ENCODE results near the gene SGSM2. TPM values are rescaled to one million over a fixed set of nuclear protein-coding genes. Genes with fewer than 3 reads are reported as not detected.

SGSM2 gene, protein sequence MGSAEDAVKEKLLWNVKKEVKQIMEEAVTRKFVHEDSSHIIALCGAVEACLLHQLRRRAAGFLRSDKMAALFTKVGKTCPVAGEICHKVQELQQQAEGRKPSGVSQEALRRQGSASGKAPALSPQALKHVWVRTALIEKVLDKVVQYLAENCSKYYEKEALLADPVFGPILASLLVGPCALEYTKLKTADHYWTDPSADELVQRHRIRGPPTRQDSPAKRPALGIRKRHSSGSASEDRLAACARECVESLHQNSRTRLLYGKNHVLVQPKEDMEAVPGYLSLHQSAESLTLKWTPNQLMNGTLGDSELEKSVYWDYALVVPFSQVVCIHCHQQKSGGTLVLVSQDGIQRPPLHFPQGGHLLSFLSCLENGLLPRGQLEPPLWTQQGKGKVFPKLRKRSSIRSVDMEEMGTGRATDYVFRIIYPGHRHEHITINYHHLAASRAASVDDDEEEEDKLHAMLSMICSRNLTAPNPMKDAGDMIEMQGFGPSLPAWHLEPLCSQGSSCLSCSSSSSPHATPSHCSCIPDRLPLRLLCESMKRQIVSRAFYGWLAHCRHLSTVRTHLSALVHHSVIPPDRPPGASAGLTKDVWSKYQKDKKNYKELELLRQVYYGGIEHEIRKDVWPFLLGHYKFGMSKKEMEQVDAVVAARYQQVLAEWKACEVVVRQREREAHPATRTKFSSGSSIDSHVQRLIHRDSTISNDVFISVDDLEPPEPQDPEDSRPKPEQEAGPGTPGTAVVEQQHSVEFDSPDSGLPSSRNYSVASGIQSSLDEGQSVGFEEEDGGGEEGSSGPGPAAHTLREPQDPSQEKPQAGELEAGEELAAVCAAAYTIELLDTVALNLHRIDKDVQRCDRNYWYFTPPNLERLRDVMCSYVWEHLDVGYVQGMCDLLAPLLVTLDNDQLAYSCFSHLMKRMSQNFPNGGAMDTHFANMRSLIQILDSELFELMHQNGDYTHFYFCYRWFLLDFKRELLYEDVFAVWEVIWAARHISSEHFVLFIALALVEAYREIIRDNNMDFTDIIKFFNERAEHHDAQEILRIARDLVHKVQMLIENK
- 10 to 100 TPM; 12.4 to 17.5 TPM for total RNA-seq
- 10 to 100 TPM in 1 of 2 donors, 1 to 10 TPM in 1; 5.5 to 12.4 TPM for polyA plus RNA-seq

DNA sequence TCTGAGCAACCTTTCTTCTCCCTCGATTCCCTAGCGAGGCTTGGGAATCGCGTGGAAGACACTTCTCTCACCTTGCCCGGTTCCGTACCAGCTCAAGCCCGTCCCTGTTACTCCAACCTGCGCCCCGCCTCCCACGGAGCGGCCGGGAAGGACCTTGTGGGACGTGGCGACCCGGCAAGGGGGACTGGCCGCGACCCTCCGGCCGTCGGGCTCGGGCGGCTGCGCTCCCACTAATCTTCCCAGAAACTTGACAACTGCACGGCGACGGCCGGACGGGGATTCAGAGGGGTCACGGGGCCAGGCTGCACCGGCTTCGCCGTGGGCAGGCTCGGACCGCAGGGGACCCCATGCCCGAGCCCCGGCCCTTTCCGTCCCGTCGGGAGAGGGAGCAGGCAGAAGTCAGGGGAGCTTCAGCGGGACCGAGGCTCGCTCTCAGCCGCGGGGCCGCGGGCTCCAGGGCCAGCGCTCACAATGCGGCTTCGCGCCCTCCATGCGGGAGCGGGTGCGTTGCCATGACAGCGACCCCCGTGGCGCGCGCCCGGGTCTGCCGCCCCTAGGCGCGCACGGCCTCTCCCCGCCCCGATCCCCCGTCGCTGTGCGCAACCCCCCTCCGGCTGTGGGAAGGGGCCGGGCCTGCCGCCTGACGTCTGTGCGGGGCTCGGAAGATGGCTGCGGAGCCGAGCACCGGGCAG, at the start of gene SGSM2:
Gene SGSM2, plus strand, starts transcription at position 650 of the 692 bp plus-strand sequence. CDS start 188 bp downstream, outside the sequence.
- peak within 1 kb of the TSS; percentile 20 to 81 for H3K9ac ChIP-seq (ENCODE audit: low read depth in 1 of 2, low read length in 2 of 2)
- peaks cover 2 to 29% (median 25%) of the 10 kb centered on the region in 4 donors for H3K36me3 ChIP-seq (ENCODE audit: control insufficient read depth in 4 of 4, insufficient read depth in 3 of 4, low read depth in 1 of 4, low read length in 3 of 4)
- no peaks in the 10 kb centered on the region for H3K27me3 ChIP-seq (ENCODE audit: control insufficient read depth in 4 of 4, insufficient read depth in 4 of 4, low read length in 3 of 4)
- TF ChIP-seq EGR1 (IDR thresholded peaks at IDR 0.05; ENCODE audit: low read depth in 2 of 2) (no peak), HNF4A (conservative IDR thresholded peaks at IDR 0.05) (no peak), GABPA (IDR thresholded peaks at IDR 0.05 in 1 of 2, conservative IDR thresholded peaks at IDR 0.05 in 1 of 2) (no peak), JUND (IDR thresholded peaks at IDR 0.05) (no peak), HNF4G (IDR thresholded peaks at IDR 0.05) (no peak)
- TF ChIP-seq, protein P1, sequence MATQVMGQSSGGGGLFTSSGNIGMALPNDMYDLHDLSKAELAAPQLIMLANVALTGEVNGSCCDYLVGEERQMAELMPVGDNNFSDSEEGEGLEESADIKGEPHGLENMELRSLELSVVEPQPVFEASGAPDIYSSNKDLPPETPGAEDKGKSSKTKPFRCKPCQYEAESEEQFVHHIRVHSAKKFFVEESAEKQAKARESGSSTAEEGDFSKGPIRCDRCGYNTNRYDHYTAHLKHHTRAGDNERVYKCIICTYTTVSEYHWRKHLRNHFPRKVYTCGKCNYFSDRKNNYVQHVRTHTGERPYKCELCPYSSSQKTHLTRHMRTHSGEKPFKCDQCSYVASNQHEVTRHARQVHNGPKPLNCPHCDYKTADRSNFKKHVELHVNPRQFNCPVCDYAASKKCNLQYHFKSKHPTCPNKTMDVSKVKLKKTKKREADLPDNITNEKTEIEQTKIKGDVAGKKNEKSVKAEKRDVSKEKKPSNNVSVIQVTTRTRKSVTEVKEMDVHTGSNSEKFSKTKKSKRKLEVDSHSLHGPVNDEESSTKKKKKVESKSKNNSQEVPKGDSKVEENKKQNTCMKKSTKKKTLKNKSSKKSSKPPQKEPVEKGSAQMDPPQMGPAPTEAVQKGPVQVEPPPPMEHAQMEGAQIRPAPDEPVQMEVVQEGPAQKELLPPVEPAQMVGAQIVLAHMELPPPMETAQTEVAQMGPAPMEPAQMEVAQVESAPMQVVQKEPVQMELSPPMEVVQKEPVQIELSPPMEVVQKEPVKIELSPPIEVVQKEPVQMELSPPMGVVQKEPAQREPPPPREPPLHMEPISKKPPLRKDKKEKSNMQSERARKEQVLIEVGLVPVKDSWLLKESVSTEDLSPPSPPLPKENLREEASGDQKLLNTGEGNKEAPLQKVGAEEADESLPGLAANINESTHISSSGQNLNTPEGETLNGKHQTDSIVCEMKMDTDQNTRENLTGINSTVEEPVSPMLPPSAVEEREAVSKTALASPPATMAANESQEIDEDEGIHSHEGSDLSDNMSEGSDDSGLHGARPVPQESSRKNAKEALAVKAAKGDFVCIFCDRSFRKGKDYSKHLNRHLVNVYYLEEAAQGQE (IDR thresholded peaks at IDR 0.05), result no peak
- no peaks in the 10 kb centered on the region for H3K9me3 ChIP-seq (ENCODE audit: control insufficient read depth in 4 of 4, low read length in 3 of 4)
- WGBS, result under 1% methylated on average over 77 of the region's 77 CpGs
- peaks cover 0 to 28% (median 21%) of the 10 kb centered on the region in 4 donors for H3K4me1 ChIP-seq (ENCODE audit: control insufficient read depth in 4 of 4, insufficient read depth in 4 of 4, low read length in 3 of 4)
- peak within 1 kb of the TSS; percentile 73 to 100 (median 97) for H3K4me3 ChIP-seq (ENCODE audit: low read depth in 1 of 3, low read length in 3 of 3)
- H3K27ac ChIP-seq (ENCODE audit: low read depth in 1 of 2, low read length in 2 of 2), result peak within 1 kb of the TSS; percentile 79 to 94
- peak; percentile 63 for DNase-seq (ENCODE audit: low spot score)

DNA sequence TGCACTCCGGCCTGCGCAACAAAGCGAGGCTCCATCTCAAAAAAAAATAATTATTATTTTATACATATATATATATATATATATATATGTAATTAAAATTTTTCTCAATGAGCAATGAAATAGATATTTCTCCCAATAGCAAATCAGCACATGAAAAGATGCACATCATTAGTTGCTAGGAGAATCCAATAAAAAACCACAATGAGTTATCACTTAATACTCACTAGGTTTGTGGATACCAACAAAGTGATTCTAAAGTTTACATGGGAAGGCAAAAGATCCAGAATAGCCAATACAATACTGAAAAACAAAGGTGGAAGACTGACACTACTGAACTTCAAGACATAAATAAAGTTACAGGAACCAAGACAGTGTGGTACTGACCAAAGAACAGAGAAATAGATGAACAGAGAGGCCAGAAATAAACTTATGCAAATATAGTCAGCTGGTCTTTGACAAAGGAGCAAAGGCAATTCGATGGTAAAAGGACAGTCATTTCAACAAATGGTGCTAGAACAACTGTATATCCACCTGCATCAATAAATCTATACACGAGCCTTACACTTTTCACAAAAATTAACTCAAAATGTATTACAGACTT, 47.3 kb upstream of the SGSM2 start:
- TF ChIP-seq MAX (IDR thresholded peaks at IDR 0.05) (no peak), FOXA2 (IDR thresholded peaks at IDR 0.05) (no peak), NR2F2 (IDR thresholded peaks at IDR 0.05) (no peak), RXRA (IDR thresholded peaks at IDR 0.05) (no peak), GABPA (IDR thresholded peaks at IDR 0.05 in 1 of 2, conservative IDR thresholded peaks at IDR 0.05 in 1 of 2) (no peak), TAF1 (conservative IDR thresholded peaks at IDR 0.05) (no peak), HNF4A (conservative IDR thresholded peaks at IDR 0.05) (no peak)
- TF ChIP-seq, protein P2, sequence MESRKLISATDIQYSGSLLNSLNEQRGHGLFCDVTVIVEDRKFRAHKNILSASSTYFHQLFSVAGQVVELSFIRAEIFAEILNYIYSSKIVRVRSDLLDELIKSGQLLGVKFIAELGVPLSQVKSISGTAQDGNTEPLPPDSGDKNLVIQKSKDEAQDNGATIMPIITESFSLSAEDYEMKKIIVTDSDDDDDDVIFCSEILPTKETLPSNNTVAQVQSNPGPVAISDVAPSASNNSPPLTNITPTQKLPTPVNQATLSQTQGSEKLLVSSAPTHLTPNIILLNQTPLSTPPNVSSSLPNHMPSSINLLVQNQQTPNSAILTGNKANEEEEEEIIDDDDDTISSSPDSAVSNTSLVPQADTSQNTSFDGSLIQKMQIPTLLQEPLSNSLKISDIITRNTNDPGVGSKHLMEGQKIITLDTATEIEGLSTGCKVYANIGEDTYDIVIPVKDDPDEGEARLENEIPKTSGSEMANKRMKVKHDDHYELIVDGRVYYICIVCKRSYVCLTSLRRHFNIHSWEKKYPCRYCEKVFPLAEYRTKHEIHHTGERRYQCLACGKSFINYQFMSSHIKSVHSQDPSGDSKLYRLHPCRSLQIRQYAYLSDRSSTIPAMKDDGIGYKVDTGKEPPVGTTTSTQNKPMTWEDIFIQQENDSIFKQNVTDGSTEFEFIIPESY (IDR thresholded peaks at IDR 0.05), result no peak
- TF ChIP-seq, protein P1 (IDR thresholded peaks at IDR 0.05), result no peak
- TF ChIP-seq, protein P3, sequence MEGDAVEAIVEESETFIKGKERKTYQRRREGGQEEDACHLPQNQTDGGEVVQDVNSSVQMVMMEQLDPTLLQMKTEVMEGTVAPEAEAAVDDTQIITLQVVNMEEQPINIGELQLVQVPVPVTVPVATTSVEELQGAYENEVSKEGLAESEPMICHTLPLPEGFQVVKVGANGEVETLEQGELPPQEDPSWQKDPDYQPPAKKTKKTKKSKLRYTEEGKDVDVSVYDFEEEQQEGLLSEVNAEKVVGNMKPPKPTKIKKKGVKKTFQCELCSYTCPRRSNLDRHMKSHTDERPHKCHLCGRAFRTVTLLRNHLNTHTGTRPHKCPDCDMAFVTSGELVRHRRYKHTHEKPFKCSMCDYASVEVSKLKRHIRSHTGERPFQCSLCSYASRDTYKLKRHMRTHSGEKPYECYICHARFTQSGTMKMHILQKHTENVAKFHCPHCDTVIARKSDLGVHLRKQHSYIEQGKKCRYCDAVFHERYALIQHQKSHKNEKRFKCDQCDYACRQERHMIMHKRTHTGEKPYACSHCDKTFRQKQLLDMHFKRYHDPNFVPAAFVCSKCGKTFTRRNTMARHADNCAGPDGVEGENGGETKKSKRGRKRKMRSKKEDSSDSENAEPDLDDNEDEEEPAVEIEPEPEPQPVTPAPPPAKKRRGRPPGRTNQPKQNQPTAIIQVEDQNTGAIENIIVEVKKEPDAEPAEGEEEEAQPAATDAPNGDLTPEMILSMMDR (IDR thresholded peaks at IDR 0.05; ENCODE audit: low read depth, low read length, missing input control), result no peak
- Histone ChIP-seq H3K9ac (ENCODE audit: low read depth in 1 of 2, low read length in 2 of 2) (no peak overlapping the region), H3K4me1 (ENCODE audit: control insufficient read depth in 4 of 4, insufficient read depth in 4 of 4, low read length in 3 of 4) (no peaks in the 10 kb centered on the region), H3K27me3 (ENCODE audit: control insufficient read depth in 4 of 4, insufficient read depth in 4 of 4, low read length in 3 of 4) (no peaks in the 10 kb centered on the region), H3K27ac (ENCODE audit: low read depth in 1 of 2, low read length in 2 of 2) (no peak overlapping the region), H3K9me3 (ENCODE audit: control insufficient read depth in 4 of 4, low read length in 3 of 4) (no peaks in the 10 kb centered on the region), H3K4me3 (ENCODE audit: low read depth in 1 of 3, low read length in 3 of 3) (no peak overlapping the region), H3K36me3 (ENCODE audit: control insufficient read depth in 4 of 4, insufficient read depth in 3 of 4, low read depth in 1 of 4, low read length in 3 of 4) (peaks cover 8 to 49% (median 35%) of the 10 kb centered on the region in 4 donors)
- 96% methylated on average over 5 of the region's 5 CpGs for WGBS
- DNase-seq (ENCODE audit: low spot score), result no peak

Measured in liver (tissue), 9 donors.